ENCODE measurements around the gene PHB1.

PHB1 gene

GRCh38 chr17:49414622-49415350 is at the start of gene PHB1:
TSS of gene PHB1 (minus strand) at chr17:49414882. CDS start at chr17:49413264, 1,618 bp downstream.
- DNase-seq = peak; percentile 98

DNA sequence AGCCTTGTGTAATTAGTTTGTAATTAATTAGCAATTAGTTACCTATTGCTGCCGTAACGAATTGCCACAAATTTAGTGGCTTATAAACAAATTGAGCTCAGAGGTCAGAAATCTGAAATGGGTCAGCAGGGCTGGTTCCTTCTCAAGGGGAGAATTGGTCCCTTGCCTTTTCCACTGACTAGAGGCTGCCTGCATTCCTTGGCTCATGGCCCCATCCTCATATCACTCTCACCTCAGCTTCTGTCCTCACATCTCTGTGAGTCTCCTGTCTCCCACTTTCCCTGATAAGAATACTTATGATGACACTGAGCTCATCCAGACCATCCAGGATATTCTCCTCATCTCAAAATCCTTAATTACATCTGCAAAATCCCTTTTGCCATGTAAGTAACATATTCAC is 49.4 kb upstream of the PHB1 start:
- no peak for DNase-seq

GRCh38 chr17:49461580-49461979 is 46.9 kb upstream of the PHB1 start:
- DNase-seq = no peak

GRCh38 chr17:49460401-49460800 is 45.7 kb upstream of the PHB1 start:
- DNase-seq = no peak

- DNase-seq = no peak
Measured at GRCh38 chr17:49459401-49459984, 44.8 kb upstream of the PHB1 start.

DNA sequence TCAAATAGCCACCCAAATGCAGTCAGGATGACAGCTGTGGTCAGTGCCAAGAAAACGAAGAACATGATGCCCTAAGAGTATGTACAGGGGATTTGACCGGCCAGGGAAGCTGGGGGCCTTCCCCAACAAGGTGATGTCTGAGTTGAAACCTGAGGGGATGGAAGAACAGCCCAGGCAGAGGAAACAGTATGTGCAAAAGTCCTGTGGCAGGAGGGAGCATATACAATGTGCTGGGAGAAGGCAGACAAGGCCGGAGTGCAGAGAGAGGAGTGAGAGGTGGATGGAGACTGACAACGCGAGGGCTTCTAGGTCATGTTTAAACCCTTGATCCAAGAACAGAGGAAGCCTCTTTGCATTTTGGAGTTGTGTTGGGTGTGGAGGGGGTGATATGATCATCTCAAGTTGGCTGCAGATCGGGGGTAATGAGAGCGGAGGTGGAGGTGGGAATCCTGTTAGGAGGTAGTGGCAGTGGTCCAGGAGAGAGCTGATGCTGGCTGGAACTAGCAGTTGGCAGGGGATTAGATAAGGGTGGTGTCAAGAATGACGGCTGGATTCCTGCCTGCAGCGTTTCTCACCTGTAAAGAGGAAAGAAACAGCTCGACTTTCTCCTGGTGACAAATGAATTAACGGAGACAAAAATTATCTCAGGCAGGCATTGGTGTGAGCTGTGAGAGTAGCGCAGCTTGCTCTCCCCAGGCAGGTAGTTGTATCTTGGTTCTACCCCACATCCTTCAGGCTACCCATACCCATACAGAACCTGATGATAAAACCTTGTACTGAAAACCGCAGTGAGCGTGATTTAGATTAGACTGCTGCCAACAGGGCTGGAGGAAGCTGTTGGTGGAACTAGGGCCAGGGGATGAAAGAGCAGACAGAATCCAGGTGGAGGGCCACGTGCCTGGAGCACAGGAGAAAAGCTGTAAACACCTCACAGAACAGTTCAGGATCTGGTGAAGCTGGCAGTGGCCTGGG is 43.2 kb upstream of the PHB1 start:
- peak; percentile 80 for DNase-seq

GRCh38 chr17:49456183-49456965 is 41.7 kb upstream of the PHB1 start:
- peak; percentile 98 for DNase-seq

DNA sequence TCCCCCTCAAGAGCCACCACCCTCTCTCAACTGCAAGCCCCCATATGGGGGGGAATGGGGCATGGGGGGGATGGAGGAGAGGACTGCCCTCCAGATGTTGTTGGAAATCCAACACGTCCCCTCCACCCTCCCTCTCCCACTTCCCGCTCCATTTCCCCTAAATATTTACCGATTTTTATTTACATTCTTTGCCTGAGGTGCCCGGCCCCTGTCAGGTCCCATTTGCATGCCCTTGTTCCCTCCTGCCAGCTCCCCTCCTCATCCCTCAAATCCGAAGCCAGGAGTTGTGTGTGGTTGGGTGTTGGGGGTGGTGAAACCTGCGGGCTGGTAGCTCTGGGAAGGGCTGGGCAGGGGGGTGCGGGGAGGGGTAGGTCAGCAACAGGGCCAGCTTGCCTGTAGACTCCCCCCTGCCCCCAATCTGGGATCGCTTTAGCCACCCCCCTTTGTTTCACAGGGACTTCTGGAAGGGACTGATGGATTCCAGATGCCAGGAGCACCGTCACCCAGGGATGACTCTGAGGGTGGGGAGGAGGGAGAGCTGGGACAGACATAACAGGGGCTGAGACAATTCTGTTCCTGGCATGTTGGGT is 40.7 kb upstream of the PHB1 start:
- DNase-seq = no peak

DNA sequence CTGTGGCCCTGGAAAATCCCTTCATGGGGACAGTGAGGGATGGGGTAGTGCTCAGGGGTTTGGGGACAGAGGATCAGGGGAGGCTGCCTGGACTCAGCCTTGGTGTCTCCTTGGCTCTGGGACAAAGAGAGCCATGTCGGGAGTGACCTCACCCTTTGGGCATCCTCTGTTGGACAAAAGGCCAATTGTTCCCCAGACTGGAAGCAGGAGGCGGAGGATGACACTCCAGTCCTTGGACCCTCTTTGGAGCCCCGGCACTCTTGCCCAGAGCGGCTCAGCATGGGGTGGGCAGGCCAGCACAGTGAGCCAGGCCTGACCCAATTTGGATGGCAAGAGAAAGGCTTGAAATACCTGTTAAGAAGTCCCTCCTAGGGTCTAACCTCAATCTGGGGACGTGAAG is 39.4 kb upstream of the PHB1 start:
- DNase-seq = no peak

DNA sequence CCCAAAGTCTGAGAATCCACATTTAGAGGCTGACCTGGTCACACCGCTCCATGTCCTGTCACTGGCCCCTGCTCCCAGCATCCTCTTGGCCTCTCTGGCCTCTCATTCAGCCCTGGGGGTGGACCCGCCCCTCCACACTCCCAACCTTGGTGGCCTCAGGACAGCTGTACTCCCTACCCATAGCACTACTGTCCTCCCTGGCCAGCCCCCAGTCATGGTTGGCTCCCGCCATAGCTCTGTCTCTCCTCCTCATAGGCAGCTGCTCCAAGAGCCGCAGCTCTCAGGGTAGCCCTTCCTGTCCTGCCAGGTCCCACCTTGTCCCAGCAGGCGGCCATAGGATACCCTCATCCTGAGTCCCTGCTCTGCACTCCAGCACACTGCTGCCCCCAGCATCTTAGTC is 38.0 kb upstream of the PHB1 start:
- DNase-seq = no peak

GRCh38 chr17:49452201-49452600 is 37.5 kb upstream of the PHB1 start:
- no peak for DNase-seq

DNA sequence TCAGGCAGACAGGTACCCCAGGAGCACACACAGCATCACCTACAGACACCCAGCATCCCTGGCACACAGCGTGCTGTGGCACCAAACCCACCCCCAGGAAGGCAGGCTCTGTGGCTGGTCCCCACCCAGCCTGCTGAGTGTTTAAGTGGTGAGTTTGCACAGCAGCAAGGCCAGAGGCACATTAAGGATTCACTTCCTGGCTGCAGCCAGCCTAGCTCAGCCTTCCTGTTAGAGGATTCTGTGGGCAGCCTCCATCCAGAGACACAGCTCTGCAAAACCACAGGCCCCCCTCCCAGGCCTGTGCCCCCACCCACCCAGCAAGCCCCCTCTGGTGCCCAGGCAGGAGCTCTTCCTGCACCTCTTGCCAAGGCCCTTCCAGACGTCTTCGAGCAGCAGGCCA is 36.1 kb upstream of the PHB1 start:
- DNase-seq = peak; percentile 67

GRCh38 chr17:49450181-49450580 is 35.5 kb upstream of the PHB1 start:
- no peak for DNase-seq

DNA sequence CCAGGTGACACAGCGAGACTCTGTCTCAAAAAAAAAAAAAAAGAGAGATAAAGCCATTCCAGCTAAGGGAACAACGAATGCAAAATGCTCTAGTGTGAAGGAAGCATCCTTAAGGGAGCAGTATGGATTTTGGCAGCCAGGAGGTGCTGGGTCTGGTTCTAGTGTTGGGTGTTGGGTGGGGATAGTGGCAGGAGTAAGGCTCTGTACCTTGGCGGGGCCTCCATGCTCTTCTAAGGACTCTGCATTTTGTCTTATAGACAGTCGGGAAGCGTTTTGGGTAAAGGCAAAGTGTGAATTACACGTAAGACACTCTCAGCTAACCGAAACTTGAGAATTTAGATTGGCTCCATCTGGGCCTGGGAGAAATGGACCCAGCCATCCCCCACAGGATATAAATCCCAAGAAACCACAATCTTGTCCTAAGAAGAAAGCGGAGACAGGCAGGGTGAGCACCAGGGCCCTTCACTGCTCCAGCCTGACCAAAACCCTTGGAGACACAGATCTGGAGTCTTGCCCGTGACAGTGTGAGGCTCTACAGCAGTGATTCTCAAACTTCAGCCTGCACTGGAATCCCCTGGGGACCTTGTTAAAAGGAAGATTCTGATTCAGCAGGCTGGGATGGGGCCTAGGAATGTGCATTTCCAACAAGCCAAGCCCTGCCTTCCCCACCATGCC is 33.1 kb upstream of the PHB1 start:
- no peak for DNase-seq

DNA sequence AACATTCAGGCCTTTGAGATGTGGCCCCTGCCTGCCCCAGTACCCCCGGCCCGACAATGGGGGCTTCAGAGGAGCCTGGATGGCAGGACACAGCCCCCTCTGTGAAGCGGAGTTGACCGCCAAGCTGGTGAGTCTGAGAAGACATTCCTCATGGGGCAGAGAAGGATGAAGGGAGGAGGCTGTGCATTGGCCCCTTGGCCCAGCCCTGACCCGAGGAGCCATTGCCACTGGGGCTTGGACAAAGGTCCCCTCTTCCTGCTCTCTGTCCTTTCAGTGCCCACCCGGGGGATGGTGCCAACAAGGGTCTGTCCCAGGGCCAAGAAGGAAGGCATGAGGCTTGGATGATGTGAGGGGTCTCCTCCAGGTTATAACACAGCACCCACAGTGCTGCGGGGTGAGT is 30.9 kb upstream of the PHB1 start:
- no peak for DNase-seq

GRCh38 chr17:49444384-49444783 is 29.7 kb upstream of the PHB1 start:
- DNase-seq = no peak

- no peak for DNase-seq
Measured at GRCh38 chr17:49443862-49444261, 29.2 kb upstream of the PHB1 start.

DNA sequence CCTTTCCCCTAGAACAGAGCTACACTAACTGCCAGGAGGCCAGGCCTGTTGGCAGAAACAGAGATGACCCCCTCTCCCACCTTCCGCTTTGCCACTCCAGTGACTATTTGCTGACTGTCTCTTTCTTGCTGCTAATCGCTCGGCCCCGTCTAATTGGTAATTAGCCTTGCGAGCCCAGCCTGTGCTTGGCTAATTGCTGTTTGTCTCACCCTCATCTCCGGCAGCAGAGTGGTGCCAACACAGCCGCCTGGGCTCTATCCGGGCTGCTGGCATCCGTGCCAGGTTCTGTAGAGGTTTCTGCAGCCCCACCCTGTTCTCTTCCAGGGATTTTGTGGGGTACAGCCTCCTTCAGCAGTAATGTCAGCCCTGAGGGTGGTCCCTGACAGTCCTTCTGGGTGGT is 27.4 kb upstream of the PHB1 start:
- no peak for DNase-seq

DNA sequence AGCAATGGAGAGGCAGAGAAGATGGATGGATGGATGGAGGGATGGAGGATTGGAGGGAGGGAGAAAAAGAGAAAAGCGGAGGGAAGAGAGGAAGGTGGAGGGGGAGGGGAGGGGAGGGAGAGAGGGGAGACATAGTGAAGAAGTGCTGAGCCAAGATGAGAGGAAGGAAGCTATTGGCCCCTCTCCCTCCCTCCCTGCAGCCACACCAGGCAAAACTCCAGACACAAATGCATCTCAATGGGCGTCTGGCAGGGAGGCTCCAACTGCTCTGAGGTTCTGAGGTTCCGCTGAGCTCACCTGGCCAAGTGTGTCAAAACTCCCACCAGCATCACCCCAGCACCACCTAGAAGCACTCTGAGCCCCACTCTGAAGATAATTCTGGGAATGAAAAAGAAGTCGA is 26.9 kb upstream of the PHB1 start:
- DNase-seq = no peak

- DNase-seq = no peak
Measured at GRCh38 chr17:49440581-49440980, 25.9 kb upstream of the PHB1 start.

- DNase-seq = peak; percentile 56
Measured at GRCh38 chr17:49439673-49440571, 25.2 kb upstream of the PHB1 start.

All from NCI-H226 (cell line).